Fibroblast of mammary gland (primary cell): ENCODE results near the gene GATA1.

Experiments
- DNase-seq: peaks from one replicate; pipeline ENCODE4 v3.0.0-alpha.2; 2010; ENCODE audit warnings: low read depth
- H3K4me3 ChIP-seq: 2 replicates; pipeline ENCODE4 v1.5.1; 2011; ENCODE audit warnings: low read depth, mild to moderate bottlenecking, low read length, moderate library complexity; ENCODE audit not compliant: control insufficient read depth
- CTCF ChIP-seq: conservative IDR thresholded peaks from 2 replicates; pipeline ENCODE4 v1.5.1; 2011; ENCODE audit warnings: low read depth, low read length, inconsistent platforms; ENCODE audit not compliant: control insufficient read depth, insufficient read depth

GATA1 gene

GRCh38 chrX:48789366-48790220 lies 3.2 kb downstream of the GATA1 start:
- no peak for DNase-seq

GRCh38 chrX:48790477-48790876 lies 4.1 kb downstream of the GATA1 start:
- no peak for TF ChIP-seq CTCF
- no peak for DNase-seq
- no peak overlapping the region for H3K4me3 ChIP-seq

More at GRCh38 chrX:48789366-48790220, 3.2 kb downstream of the GATA1 start:
- H3K4me3 ChIP-seq, result no peak overlapping the region
- no peak for TF ChIP-seq CTCF

GRCh38 chrX:48791063-48791820 lies 4.9 kb downstream of the GATA1 start:
- DNase-seq, result no peak
- TF ChIP-seq CTCF, result no peak
- no peak overlapping the region for H3K4me3 ChIP-seq

- H3K4me3 ChIP-seq, result no peak overlapping the region
- DNase-seq, result no peak
- TF ChIP-seq CTCF, result no peak
Measured at GRCh38 chrX:48792219-48792618, 5.8 kb downstream of the GATA1 start.

- DNase-seq, result no peak
- TF ChIP-seq CTCF, result no peak
- H3K4me3 ChIP-seq, result no peak overlapping the region
Measured at GRCh38 chrX:48793935-48794334, 7.5 kb downstream of the GATA1 start.

GRCh38 chrX:48794340-48794910 lies 8.0 kb downstream of the GATA1 start:
- no peak for TF ChIP-seq CTCF
- H3K4me3 ChIP-seq, result no peak overlapping the region
- no peak for DNase-seq
